GM12865 (cell line): ENCODE data around the gene DNAH5.

Experiments
- DNase-seq: peaks from one replicate; pipeline ENCODE4 v3.0.0; 2010; ENCODE audit warnings: low read depth
- H3K4me3 ChIP-seq: 2 replicates; pipeline ENCODE4 v1.5.1; 2011; ENCODE audit warnings: mild to moderate bottlenecking, low read depth, low read length, control low read depth
- CTCF ChIP-seq: IDR thresholded peaks from 2 replicates; pipeline ENCODE4 v1.5.1; 2011; ENCODE audit warnings: low read length, control low read depth, low read depth, inconsistent platforms; ENCODE audit not compliant: insufficient read depth; ENCODE audit errors: missing control alignments

Gene DNAH5

GRCh38 chr5:13649656-13650055 is 294.8 kb downstream of the DNAH5 start:
- no peak for TF ChIP-seq CTCF
- no peak for DNase-seq
- no peak overlapping the region for H3K4me3 ChIP-seq

GRCh38 chr5:13648822-13649221 is 295.7 kb downstream of the DNAH5 start:
- no peak for TF ChIP-seq CTCF
- DNase-seq, result no peak
- no peak overlapping the region for H3K4me3 ChIP-seq

- H3K4me3 ChIP-seq, result no peak overlapping the region
- no peak for TF ChIP-seq CTCF
- no peak for DNase-seq
Measured at GRCh38 chr5:13643734-13644133, 300.8 kb downstream of the DNAH5 start.

- no peak for DNase-seq
- no peak overlapping the region for H3K4me3 ChIP-seq
- TF ChIP-seq CTCF, result no peak
Measured at GRCh38 chr5:13643196-13643595, 301.3 kb downstream of the DNAH5 start.
